ENCODE data around the gene MTHFSD.
A peak's percentile ranks its signal among the peaks of the same experiment; 100 is the strongest.

The MTHFSD gene

DNA sequence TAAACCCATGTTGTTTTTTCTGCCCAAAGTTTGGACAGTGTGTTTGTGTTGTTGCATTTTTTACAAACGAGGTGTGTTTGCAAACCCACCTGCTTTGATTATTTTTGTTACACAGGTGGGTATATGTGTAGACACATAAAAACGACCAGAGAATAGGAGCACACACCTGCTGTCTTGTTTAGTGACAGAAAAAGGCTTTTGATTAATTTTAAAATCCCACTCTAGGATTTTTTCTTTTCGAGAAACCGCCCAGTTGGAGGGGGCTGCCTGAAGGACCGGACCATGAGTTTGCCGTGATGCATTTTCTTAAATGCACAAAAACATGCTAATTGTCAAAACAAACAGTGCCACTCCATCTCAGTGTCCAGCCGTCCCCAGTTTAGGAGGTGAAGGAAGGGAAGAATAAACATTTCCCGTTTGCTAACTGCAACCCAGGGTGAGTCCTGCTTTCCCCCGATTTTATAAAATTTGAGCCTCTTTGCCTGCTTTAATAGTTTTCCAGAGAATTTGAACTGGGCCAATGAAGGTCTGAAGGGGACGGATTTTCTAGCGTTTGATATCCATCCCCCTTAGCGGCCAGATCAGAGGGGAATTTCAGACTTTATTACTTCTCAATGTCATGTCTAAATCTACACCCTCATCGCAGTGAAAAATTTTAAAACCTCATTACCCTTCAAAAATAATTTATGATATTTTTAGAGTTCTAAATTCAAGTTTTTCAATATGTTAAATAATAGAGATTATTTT, 14.8 kb upstream of the MTHFSD start:
- DNase-seq, result peak; percentile 23

DNA sequence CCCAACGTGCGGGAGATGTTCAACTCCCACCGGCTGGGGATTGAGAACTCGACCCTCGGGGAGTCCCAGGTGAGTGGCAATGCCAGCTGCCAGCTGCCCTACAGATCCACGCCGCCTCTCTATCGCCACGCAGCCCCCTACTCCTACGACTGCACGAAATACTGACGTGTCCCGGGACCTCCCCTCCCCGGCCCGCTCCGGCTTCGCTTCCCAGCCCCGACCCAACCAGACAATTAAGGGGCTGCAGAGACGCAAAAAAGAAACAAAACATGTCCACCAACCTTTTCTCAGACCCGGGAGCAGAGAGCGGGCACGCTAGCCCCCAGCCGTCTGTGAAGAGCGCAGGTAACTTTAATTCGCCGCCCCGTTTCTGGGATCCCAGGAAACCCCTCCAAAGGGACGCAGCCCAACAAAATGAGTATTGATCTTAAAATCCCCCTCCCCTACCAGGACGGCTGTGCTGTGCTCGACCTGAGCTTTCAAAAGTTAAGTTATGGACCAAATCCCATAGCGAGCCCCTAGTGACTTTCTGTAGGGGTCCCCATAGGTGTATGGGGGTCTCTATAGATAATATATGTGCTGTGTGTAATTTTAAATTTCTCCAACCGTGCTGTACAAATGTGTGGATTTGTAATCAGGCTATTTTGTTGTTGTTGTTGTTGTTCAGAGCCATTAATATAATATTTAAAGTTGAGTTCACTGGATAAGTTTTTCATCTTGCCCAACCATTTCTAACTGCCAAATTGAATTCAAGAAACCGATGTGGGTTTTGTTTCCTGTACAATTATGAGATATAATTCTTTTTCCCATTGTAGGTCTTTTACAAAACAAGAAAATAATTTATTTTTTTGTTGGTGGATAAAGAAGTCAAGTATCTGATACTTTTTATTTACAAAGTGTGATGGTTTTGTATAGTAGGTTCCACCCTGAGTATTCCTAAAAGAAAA, 13.9 kb upstream of the MTHFSD start:
- DNase-seq, result no peak

DNA sequence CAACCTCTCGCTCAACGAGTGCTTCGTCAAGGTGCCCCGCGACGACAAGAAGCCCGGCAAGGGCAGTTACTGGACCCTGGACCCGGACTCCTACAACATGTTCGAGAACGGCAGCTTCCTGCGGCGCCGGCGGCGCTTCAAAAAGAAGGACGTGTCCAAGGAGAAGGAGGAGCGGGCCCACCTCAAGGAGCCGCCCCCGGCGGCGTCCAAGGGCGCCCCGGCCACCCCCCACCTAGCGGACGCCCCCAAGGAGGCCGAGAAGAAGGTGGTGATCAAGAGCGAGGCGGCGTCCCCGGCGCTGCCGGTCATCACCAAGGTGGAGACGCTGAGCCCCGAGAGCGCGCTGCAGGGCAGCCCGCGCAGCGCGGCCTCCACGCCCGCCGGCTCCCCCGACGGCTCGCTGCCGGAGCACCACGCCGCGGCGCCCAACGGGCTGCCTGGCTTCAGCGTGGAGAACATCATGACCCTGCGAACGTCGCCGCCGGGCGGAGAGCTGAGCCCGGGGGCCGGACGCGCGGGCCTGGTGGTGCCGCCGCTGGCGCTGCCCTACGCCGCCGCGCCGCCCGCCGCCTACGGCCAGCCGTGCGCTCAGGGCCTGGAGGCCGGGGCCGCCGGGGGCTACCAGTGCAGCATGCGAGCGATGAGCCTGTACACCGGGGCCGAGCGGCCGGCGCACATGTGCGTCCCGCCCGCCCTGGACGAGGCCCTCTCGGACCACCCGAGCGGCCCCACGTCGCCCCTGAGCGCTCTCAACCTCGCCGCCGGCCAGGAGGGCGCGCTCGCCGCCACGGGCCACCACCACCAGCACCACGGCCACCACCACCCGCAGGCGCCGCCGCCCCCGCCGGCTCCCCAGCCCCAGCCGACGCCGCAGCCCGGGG, 12.9 kb upstream of the MTHFSD start:
- DNase-seq, result peak; percentile 64

DNA sequence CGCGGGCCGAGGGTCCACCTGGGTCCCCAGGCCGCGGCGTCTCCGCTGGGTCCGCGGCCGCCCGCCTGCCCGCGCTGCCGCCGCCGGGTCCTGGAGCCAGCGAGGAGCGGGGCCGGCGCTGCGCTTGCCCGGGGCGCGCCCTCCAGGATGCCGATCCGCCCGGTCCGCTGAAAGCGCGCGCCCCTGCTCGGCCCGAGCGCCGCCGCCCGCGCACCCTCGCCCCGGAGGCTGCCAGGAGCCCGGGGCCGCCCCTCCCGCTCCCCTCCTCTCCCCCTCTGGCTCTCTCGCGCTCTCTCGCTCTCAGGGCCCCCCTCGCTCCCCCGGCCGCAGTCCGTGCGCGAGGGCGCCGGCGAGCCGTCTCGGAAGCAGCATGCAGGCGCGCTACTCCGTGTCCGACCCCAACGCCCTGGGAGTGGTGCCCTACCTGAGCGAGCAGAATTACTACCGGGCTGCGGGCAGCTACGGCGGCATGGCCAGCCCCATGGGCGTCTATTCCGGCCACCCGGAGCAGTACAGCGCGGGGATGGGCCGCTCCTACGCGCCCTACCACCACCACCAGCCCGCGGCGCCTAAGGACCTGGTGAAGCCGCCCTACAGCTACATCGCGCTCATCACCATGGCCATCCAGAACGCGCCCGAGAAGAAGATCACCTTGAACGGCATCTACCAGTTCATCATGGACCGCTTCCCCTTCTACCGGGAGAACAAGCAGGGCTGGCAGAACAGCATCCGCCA, 12.1 kb upstream of the MTHFSD start:
- peak; percentile 68 for DNase-seq

DNA sequence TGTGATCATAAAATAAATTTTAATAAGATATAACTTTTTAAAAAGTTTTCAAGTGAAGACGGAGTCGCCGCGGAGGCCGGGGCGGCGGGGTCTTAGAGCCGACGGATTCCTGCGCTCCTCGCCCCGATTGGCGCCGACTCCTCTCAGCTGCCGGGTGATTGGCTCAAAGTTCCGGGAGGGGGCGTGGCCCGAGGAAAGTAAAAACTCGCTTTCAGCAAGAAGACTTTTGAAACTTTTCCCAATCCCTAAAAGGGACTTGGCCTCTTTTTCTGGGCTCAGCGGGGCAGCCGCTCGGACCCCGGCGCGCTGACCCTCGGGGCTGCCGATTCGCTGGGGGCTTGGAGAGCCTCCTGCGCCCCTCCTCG, 11.5 kb upstream of the MTHFSD start, which contains the start of gene FOXC2:
Gene FOXC2 (plus strand): TSS at position 229 of the 365 bp plus-strand sequence. CDS start 507 bp downstream, outside the sequence.
- DNase-seq, result peak; percentile 94

DNA sequence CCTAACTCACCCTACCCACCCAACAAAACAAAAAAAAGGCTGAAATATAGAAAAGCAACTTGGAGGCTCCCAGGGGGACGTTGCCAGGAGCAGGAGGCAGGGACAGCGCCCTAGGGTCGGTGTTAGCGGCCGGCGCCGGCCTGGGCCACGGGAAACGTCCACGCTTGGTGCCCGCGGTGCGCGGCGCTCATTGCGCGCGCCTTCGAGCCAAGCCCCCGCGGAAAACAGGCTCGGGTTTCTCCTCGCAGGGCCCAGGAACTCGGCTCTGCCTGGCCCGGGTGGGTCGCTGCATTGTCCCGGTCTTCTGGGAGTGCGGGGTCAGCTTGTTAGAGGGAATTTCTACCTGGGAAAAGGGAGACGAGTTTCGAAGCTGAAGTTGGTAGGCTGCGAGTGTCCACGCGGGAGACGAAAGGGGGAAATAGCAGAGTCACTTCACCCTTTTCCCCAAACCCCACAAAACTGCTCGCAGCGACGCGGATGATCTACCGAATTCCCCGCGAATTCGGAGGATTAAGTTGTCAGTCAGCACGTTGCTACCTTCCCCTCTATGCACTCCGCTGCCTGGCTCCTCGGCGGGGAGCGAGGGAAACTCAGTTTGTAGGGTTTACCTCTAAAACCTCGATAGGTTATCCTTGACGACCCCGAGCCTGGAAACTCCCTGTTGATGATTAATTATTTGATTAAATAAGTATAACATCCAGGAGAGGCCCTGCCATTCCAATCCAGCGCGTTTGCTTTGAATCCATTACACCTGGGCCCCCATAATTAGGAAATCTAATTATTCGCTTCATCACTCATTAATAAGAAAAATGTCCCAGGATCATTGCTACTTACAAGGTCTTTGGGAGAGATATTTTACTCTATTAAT, 10.8 kb upstream of the MTHFSD start:
- DNase-seq, result peak; percentile 47

DNA sequence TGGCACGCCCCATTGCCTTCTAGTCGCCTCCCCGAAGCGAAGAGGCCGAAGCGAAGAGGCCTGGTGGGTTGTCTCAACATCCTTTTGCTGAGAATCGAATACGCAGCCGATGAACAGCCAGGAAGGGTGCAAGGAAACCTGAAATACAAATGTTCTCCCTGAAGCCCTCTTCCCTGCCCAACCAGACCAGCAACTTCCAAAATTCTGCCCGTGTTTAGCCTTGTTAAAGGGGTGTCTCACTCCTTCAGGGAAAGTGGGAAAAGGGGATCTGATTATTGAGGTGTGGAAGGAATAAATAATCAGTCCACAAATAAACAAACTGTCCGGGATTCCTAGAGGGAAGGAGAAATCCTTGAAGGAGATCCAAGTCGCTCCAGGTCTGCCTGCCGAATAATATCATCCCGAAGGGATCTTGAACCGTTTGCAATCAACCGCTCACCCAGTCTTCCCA, 10.2 kb upstream of the MTHFSD start:
- no peak for DNase-seq

DNA sequence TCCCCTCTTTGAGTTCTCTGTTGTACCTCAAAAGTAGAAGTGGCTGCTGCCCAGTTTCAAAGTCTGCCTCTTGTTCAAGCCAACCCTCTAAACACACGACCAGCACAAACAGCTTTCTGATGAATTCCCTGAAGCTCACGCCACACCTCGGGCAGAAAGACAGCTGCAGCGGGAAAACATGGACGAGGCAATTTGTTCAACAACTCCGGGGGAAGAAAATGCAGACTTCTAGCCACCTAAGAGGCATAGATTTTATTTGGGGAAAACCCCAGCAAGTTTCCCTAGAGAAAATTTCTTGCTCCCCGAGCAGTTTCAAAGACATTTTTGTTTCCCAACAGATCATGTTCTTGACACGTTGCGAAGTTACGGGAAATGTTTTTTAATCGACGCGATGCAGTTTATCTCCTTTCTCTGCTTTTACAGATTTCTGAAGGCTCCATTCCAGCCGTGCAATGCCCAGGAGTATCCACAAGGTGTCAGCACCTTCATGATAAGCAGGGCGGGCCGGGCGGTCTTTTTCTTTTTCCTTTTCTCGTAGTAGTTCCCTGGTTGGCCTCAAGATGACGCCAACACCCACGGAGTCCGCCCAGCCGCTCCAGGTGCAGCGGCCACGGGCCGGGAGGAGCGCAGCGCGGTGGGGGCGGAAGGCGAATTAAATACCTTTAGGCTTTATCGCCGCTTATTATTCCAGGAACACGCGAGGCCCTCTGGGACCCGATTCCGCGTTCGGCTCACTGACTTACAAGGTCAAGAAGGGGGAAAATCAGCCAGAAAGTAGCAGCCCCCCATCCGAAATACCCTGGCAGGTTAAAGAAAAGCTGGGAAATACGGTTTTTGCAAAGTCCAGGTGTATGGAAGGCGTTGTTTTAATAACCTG, 8.7 kb upstream of the MTHFSD start:
- DNase-seq, result peak; percentile 92

DNA sequence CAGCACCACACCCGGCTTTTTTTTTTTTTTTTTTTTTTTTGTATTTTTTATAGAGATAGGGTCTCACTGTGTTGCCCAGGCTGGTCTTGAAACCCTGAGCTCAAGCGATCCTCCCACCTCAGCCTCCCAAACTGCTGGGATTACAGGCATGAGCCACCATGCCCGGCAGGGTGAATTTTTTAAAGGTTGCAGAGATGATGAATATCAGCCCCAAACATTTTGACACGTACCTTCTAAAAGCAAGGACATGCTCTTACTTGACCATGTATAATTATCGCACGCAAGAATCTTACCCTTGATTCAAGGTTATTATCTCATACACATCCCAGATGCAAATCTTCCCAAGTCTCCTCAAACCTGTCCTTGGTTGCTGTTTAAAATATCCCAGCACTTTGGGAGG, 7.3 kb upstream of the MTHFSD start:
- no peak for DNase-seq

DNA sequence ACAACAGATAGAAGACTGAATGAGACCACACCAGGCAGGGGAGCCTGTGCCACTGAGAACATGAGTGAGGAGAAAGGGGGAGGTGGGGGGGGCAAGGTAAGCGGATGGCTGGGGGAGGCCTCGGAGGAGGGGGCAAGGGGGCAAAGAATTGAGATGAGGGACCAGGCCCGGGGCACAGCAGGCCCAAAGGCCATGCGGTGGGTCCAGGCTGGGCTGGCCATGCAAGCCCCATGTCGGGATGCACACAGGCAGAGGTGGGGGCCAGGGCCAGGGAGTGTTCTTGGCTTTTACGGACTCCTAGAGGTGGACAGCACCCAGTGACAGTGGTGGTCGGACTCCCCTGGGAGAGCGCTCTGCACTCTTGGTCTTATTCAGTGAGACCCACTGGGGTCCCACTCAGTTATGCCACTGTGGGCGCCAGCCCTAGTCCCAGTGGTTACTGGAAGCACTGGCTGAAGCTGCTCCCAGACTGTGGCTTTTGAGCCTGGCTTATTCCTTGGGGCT, 4.8 kb upstream of the MTHFSD start:
- DNase-seq, result peak; percentile 28

DNA sequence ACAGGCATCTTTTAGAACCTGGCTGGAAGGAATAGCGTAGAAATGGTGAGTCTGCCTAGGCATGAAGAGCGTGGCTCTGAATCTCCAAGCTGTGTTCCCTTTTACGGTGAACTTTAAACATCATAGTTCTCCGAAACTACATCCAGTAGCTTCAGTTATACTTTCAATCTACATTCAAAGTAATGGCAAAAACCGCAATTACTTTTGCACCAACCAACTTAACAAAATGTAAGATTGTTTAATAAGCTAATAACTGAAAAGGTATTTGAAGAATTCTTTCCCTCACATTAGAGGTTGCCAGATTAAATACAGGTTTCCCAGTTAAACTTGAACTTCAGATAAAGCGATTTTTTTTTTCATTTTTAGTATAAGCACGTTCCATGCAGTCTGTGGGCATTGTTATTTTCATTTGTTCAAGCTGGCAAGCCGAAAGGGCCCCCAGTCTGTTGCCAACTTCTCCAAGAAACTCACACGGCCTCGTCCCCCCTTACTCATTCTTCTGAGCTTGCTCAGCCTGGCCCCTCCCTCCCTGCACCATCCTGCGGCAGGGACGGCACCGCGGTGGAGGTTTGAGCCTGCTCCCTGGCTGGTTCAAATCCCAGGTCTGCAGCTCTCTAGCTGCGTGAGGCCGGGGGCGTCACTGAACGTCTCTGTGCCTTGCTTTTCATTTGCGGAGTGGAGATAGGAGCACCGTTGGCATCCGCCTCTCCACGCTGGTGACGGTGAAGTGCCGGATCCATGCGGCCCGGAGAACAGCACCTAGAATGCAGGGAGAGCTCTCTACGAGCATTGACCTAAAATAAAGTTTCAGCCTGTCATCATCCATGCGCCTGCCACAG, 3.5 kb upstream of the MTHFSD start:
- peak; percentile 10 for DNase-seq

DNA sequence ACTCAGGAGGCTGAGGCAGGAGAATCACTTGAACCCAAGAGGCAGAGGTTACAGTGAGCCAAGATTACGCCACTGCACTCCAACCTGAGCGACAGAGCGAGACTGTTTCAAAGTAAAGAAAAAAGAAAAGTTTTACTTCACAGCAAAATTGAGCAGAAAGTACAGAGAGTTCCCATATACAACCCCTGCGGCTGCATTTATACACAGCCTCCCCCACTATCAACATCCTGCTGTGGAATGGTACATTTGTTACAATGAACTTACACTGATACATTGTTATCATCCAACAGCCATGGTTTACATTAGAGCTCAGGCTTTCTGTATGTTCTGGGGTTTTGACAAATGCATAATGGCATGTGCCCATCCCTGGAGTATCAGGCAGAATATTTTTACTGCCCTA, 2.6 kb upstream of the MTHFSD start:
- no peak for DNase-seq

DNA sequence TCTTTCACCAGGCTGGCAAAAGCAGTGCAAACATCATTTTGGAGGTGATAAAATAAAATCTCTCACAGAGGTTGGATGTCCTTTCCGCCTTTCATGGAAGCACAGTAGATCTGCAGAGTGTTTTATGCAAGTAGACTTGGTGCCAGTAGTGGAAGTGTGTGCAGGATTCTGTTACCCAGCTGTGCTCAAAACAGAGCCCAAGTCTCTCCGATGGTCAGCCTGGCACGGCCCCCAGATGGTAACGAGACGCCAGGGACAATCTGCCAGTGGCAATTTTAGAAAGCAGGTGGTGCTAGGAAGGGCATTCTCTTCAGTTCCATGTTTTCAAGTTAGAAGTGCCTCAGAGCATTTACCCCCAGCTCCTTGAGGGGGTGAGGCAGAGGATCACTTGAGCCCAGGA, 1.5 kb upstream of the MTHFSD start:
- DNase-seq, result no peak

DNA sequence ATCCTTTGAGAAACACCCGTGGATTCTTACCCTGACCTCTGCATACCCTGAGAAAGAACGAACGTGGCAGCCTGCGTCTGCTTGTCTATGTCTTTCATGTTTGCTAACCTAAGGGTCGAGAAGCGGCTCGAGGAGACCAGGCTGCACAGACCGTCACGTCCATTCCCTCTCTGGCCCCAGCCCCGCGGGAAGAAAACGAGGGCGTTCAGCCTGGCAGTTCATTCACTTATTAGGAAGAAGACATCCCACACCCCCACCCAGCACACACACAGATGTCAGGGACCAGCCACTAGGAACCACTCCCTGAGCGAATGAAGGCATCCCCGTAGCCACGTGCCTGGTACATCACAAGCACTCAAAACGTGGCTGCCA, 655 bp upstream of the MTHFSD start:
- DNase-seq, result no peak

DNA sequence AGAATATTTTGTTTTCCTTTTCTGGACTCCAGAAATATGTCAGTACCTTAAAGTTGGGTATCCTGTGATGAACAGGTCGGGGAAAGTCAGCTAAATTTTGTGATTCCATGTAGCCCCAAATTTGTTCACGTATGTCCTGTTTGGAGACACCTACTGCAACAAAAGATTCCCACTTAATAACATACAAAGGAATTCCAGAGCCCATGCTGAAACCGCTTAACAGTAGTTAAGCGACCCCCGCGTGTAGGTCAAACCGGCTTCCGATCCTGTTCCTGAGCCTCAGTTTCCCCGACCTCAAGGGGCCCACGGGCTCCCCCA, 477 bp downstream of the MTHFSD start:
- DNase-seq, result no peak

DNA sequence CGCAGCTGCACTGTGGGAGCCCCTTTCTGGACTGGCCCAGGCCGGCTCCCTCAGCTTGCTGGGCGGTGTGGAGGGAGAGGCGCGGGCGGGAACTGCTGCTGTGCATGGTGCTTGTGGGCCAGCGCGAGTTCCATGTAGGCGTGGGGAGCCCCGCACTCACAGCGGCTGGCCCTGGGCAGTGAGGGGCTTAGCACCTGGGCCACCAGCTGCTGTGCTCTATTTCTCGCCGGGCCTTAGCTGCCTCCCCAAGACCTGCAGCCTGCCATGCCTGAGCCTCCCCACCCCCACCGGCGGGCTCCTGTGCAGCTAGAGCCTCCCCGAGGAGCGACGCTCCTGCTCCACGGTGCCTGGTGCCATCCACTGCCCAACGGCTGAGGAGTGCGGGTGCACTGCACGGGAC, 1.7 kb downstream of the MTHFSD start:
- no peak for DNase-seq

DNA sequence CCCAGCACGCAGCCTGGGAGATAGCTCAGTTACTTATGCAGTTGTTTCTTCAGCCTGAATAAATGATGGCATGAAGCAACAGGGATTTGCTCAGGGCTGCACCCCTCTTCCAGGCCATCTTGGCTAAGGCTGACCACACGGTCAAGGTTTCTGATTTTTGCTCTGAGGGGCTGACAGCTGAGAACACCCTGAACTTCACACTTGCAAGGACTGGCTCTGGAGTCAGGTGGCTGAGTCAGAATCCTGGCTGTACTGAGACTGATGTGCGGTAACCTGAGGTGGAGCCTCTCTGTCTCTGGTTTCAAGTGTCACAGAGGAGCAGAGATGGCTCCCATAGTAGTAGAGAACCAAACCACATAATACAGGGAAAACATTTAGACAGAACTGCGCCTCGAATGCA, 4.8 kb downstream of the MTHFSD start:
- no peak for DNase-seq

DNA sequence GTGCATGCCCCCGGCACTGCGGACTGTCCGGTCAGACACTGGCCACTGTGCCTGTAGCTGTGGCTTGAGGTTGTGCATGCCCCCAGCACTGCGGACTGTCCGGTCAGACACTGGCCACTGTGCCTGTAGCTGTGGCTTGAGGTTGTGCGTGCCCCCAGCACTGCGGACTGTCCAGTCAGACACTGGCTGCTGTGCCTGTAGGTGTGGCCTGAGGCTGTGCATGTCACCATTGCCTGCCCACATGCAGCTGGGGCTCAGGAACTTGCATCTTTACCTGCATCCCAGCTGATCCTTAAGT, 5.2 kb downstream of the MTHFSD start:
- DNase-seq, result no peak

Measured in right forelimb (tissue), 1 donor.